T-helper 1 cell (primary cell): ENCODE results near the gene ASPRV1.

ENCODE experiments used
- DNase-seq, 5 donors: peaks; one replicate each; pipeline ENCODE4 v3.0.0-alpha.2; 2012 to 2020

The ASPRV1 gene

DNA sequence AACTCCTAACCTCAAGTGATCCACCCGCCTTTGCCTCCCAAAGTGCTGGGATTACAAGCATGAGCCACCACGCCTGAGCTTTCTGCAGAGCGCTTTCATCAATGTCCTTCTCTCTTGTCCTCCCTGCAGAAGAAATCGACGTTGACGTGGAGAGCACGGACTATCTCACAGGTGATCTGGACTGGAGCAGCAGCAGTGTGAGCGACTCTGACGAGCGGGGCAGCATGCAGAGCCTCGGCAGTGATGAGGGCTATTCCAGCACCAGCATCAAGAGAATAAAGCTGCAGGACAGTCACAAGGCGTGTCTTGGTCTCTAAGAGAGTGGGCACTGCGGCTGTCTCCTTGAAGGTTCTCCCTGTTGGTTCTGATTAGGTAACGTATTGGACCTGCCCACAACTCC is 23.5 kb downstream of the ASPRV1 start:
- DNase-seq: no peak

DNA sequence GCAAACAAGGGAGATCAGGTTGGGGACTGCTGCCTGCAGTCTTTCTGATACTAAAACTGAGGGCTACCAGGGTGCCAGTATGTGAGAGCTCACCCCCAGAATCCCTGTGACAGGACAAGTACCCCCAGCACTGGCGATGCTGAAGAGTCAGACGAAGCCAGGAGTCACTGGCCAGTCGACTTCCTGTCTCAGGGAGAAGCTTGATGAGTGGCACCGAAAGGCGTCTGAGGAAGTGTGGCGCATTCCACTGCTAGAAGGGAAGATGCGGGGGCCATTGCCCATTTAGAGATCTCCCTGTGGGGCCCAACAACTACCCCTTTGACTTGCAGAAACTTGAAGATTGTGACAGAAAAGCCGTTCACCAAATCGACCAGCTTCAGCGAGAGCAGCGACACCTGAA is 24.5 kb downstream of the ASPRV1 start:
- no peak for DNase-seq

DNA sequence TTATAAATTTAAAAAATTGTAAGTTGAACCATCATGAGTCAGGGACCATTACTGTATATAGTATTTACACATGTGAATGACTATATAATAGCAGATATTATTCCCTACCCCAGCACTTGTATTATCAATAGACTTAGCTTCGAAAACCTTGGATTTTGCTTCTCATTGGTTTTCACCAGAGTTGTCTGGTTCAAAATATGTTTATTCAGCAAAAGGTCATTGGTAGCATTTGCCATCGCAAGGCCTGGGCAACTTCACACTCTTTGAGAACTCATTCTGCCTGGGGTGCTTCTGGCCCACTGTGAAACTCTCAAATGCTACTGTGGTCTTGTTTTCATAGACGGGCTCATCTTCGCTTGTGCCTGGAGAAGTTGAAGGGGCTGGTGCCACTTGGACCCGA is 26.4 kb downstream of the ASPRV1 start:
- DNase-seq: no peak

DNA sequence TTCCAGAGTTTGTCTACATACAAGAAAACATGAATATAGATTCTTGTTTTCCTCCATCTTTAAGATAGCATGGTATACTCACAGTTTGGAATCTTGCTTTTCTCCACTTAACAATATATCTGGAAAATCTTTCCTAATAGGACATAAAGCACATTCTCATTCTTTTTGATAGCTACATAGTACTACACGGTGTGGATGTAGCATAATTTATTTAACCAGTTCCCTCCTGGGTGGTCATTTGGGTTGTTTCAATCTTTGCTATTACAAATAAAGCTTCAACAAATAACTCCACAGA is 26.9 kb downstream of the ASPRV1 start:
- DNase-seq: no peak

DNA sequence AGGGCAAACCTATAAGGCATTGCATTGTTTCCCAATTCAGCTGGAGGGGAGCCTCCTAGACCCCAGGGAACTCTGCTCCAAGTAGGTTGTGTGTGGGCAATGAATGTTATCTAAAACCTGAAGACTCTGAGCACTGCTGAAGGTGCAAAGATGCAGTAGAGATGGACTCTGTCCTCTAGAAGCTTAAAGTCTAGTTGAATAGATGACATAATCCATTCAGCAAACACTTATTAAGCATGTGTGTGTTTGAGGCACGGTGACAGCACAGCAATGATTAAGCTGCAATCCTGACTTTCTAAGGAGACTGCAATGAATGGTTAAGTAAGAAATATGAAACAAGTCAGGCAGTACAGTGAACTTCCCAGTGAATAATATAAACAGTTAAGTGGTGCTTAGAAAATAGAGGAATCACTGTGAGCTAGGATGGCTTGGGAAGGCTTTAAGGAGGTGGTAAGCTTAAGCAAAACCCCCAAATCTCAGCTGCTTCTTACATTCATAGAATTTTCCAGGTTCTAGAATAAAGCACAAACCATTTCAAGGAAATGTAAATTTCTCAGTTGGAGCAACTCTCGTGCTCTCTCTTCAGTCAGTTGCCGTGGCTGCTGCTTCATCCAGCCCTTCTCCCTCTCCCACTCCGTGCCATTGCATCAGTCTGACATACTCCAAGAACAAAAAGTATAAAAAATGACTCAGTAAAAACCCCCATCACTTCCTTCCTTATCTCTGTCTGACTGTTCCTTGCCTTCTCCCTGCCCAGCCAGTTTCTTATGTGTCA is 27.4 kb downstream of the ASPRV1 start:
- DNase-seq: peak in 1 of 5 donors; percentile 57

DNA sequence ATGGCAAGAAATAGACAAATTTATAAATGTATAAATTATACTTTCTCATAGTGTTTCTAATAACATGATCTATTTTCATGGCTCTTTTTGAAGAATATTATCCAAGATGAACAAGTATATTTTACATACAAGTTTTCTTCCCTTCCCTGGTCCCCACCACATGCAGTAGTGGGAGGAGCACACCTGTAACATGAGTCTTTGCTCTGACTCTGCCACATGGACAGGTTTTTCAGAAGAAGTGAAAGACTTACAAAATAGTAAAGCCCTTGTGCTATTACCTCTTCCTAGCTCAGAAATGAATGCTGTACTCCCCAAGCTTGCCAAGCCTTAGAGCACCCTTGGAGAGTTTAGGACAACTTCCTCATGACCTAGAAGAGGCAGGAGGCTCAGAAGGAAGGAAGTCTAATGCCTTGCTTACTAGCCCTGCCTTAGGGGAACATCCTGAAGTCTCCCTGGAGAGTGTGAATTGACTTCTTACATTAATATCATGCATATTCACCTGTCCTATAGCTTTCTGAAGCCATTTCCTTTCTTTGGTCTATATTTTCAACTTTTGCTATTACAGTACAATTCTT is 28.1 kb downstream of the ASPRV1 start:
- DNase-seq: no peak

DNA sequence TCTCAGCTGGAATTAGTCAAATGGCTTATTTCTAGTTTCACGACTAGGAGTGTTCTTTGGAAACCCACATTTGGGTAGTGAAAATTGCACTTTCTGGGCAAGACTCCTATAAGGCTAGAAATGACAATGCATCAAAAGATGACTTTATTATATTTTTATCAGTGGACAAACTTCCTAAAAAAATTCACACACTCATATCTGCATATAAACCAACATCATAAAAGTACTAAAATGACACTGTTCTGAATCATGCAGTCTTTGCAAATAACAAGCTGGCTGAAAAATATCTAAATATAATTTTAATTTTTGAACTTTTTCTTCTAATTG is 28.9 kb downstream of the ASPRV1 start:
- no peak for DNase-seq

DNA sequence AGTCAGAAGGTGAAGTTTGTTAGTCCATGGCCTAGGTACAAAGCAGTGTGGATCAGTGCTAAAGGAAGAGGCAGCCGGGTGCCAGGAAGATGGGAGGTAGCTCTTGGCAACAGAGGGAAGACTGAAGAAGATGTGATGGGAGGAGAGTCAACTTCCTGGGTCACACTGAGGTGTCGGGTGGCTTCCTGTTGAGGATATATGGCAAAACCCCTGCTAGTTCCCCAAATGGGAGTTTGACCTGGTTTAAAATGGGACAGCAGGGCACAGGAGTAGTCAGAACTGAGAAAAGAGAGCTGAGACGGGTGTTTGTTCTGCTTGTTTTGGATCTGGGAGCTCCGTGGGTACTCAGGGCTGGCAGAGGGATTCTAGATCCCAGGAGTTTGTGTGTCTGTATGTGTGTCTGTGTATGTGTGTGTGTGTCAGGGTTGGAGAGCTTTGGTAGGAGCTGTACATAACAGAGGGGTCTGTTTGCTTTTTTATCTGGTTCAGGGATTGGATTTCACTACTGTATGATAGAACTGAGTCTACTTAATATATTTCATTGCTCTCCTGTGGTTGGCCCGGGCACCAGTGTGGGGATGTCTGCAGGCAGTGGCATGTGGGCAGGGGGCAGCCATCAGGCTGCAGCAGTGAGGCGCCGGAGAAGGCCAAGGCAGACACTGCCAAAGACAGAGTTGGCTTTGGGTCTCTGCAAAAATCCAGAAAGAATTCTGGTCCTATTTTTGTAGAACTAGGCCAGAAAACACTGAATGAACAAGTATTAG is 29.4 kb downstream of the ASPRV1 start:
- DNase-seq: no peak

DNA sequence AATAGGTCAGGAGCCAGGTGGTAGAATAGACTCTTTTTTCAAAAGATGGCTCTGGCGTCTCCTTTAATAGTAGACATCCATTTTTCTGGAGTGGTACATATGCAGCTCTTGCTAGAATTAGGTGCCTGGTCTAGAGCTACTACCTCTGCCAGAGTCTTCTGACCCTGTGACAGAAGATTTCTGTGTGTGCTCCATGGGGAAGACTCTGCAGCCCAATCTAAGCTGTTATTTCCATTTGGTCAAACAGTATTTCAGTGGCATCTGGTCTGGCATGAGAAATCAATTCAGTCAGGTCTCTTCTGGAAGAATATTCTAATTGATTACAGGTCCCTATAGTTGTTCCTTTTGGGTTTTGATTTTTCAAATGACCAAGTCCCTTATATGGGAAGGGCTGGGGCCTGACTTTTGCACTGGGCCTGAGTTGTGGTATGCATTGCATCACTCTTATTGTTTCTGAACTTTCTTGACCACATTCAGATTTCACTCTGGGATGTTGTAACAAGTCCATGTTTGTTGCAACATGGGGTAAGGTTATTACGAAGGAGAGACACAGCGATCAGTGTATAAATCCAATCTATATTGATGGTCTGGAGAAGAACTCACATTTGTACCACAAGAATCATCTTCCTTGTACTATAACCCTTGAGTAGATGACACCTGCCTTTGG is 34.4 kb downstream of the ASPRV1 start:
- DNase-seq: no peak

DNA sequence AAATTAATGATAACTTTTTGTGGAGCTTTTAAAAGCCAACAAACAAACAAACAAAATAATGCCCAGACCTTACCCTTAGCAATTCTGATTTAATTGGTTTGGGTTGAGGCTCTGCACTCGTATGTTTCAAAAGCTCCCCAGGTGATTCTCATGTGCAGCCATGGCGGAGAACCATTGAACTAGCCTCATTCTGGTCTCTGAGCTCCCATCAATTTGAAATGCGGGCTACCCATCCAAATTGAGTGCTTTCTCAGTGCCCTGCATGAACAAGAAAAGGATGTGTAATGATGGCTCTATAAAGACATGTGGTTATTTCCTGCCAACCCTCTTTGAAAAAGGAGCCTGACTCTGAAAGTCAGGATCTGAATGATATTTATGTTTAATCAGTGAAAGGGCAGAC is 38.3 kb downstream of the ASPRV1 start:
- DNase-seq: no peak

DNA sequence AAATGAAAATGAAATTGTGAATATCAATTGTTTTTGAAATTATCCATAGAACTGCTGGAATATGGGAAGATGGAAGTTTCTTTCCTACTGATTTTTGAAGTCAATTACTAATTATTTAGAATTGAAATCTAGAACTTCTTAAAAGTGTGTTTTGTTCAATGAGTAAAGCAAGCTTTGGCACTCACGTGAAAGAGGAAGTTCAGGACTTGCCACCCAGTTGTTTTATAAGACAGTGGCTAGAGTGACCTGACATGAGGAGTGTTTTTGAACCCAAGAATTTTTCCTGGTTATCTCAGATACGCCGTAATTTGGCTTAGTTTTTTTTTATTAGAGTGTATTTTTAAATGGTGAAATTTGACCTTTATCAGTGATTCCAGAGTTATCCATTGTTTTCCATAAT is 43.0 kb downstream of the ASPRV1 start:
- no peak for DNase-seq

DNA sequence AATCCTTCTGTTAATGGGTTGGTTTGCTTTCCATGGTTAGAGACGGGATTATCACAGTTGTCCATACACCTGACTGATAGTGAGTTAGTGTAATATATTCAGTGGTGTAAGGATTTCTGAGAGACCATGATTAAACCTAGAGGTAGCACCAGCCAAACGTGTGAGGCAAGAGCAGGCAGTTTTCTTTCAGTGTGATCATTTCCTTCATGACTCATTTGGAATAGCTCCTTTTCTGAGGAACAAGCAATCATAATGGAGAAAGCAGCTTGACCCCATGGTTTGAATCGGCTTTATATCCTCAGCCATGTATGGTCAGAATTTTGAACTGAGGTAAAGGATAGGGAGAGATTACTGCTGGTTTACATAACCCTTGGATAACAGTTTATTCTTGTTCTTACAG is 43.6 kb downstream of the ASPRV1 start:
- DNase-seq: no peak

DNA sequence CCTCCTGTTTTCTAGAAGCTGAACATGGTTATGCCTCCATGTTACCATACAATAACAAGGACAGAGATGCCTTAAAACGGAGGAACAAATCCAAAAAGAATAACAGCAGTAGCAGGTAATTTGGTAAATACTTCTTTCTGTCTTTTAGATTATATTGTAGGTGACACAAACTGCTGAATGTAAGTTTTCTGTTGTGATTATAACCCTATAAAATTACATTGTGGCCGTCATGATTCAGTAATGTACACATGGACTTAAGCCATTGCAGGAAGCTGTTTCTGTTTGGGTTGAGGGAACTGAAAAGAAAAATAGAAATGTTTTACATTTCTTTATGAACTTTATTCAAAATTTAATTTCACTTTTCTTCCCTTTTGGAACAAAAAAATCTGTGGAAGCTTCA is 45.3 kb downstream of the ASPRV1 start:
- DNase-seq: no peak

DNA sequence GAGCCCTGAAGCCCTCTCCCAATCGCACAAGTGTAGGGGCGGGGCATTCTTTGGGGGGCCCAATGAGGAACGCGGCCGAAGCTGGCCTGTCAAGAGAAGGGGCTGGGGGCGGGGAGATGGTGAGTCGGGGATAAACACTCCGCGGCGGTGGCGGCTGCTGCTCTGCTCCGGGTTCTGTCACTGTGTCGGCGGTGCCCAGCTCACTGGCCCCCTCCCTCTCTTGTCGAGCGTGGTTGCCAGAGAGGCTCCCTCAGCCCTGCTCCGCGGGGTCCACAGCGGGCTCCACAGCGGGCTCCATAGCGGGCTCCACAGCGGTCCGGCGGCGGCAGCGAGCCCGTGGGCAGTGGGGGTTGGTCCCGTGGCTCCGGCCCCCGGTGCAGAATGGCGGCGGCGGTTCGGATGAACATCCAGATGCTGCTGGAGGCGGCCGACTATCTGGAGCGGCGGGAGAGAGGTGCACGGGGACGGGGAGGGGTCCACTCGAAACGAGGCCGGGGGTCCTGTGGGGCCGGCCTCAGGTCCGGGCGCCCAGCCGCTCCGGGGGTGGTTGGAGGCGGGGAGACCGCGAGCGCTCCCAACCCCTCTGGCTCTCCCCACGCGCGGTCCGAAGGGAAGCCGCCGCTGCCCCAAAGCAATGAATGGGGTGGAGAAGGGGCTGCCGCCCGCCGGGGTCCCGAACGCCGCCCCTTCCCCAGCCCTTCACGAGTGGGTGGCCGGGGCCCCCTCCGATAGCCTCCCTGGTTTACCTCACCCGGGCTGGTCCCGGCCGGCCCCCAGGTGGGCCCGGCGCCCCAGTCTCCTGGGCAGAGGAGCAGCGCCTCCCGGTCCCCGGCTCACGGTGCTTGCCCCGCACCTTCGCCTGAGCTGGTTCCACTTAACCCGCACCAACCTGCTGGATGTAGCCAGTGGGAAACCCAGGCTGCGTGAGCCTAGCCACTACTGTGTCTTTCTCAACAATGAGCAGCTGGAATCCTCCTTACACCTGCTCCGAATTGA is 46.2 kb downstream of the ASPRV1 start, which contains the start of gene MXD1:
Gene MXD1, plus strand, starts transcription at position 160 of the 996 bp plus-strand sequence. Its CDS starts 222 bp downstream, at position 382.
- DNase-seq: peak in 1 of 5 donors; percentile 99

DNA sequence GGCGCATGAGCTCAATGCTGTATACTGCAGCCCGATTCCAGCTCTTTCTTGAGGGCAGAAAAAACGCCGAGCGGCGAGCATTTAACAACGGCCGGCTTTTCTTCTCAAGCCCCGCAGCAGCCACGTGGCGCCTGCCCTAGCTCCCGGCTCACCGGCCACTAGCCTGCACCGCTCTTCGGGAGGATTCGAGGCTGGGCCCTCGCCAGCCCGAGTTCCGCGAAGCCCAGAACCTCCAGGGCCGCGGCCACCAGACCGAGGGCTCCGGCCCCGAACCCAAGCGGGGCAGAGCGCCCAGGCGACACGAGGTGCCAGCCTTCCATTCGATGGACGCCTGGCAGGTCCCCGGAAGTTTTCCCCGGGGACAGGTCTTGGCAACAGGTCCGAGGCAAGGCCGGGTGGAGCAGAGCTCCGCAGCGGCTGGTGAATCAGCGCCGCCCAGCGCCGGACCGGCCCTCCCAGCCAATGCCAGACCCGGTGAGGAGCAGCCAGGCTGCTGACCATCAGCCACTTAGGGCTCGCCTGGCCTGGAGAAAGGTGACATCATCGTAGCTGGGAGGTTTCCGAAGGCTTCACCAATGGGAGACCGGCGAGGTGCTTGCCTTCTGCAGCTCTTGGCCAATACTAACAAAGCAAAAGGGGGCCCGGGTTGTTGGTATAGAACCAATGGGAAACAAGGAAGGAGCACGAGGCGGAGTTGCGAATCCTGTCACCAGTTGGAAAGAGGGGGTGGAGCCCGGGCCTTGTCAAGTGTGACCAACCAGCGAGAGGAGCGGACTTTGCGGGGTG is 47.1 kb downstream of the ASPRV1 start:
- DNase-seq: peak; percentile 30 to 100 (median 100)

DNA sequence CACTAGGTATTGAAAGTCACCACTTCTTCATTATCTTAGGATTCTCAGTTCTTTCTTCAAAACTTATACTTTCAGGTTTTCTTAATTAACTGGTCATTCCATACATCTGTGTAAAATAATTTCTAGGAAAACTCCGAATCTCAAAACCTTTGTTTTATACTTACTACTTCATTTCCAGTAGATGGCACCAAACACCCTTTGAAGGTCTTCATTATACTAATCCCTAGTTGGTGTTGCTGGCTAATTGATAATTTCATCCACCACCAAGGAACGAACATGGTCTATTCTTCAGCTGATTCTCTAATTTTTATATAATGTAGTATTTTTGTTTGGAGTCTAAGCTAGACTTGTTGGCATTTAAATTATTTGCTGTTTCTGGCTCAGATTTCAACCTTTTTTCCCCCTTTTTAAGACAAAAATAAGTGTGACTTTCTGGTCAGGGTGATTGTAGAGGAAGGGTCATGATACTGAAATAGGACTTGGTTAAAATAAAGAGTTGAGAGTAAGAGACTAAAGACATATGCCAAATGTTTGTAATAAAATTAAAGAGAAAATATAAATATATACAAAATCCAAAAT is 49.4 kb downstream of the ASPRV1 start:
- DNase-seq: peak in 2 of 5 donors; percentile 13 to 63
